ENCODE results near the gene CNTROB.
A peak's percentile ranks its signal among the peaks of the same experiment; 100 is the strongest.

Gene CNTROB

GRCh38 chr17:7909089-7909488 is 22.9 kb upstream of the CNTROB start:
- no peak for DNase-seq (ENCODE audit: low spot score)

- DNase-seq (ENCODE audit: low spot score): no peak
Measured at GRCh38 chr17:7910281-7910680, 21.7 kb upstream of the CNTROB start.

DNA sequence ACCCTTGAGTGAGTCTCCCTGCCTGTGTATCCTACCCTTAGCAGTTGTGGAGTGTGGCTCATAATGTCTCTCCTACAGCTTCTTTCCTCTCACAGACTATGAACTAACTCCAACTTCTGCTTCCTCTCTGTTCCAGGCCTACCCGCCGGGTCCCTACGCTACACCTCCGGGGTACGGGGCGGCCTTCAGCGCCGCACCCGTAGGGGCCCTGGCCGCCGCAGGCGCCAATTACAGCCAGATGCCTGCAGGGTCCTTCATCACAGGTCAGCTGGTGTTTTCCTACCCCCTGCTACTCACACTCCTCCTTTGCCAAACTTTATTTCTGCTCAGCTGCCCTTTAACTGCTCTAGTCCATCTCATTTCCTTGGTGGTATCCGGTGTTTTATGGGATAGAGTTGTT is 21.3 kb upstream of the CNTROB start:
- DNase-seq (ENCODE audit: low spot score): no peak

- no peak for DNase-seq (ENCODE audit: low spot score)
Measured at GRCh38 chr17:7911116-7911515, 20.9 kb upstream of the CNTROB start.

DNA sequence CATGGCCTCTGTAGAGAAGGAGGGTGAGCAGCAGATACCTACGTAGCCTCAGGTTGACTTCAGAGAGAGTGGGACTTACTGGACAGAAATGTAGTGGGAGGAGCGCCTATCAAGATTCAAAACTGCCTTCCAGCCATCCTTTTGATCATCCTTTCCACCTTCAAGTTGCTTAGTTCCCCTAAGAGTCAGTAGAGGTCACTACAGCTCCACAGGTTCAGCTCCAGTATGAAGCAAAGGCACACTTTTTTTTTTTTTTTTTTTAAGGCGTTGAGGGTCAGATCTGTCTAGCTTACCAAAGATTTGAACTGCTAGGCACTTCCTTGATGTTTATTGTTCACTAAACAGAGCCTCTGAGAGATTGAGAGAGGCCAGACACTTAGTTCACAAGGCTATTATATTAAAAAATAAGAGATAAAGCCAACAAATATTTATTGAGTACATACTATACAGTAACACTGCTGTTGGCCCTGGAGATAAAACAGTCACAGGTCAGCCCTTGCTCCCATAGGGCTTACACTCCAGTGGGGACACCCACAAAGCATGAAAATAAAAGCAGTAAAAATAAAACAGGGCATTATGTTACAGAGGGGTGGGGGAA is 19.0 kb upstream of the CNTROB start:
- DNase-seq (ENCODE audit: low spot score): peak; percentile 83

DNA sequence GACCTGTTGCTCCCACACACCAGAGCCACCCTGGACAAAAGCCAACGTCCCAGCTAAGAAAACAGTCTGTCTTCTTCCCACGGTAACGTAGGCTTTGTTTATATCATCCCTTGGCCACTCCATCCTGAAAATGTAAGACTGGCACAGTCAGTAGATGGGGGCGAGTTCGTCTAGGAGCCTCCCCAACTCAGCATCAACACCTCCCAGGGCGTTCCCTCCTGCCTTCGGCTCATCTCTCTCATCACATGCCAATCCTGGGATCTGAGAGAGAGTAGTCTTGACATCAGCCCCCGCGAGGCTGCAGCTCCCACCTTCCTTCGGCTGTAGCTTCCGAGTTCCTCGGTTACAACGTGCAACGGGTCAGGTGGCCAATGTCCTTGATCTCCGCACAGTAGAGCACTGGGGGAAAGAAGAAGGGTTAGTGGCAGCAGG is 16.8 kb upstream of the CNTROB start:
- DNase-seq (ENCODE audit: low spot score): no peak

- DNase-seq (ENCODE audit: low spot score): peak; percentile 98
Measured at GRCh38 chr17:7915611-7916384, 16.2 kb upstream of the CNTROB start, which contains the start of gene RNF227. RNF227 (minus strand) TSS chr17:7916289; CDS start chr17:7916195, 94 bp downstream.

GRCh38 chr17:7916385-7916682 is 15.7 kb upstream of the CNTROB start:
- no peak for DNase-seq (ENCODE audit: low spot score)

GRCh38 chr17:7916808-7917207 is 15.2 kb upstream of the CNTROB start:
- DNase-seq (ENCODE audit: low spot score): no peak

- no peak for DNase-seq (ENCODE audit: low spot score)
Measured at GRCh38 chr17:7922269-7922844, 9.6 kb upstream of the CNTROB start.

- no peak for DNase-seq (ENCODE audit: low spot score)
Measured at GRCh38 chr17:7922845-7923628, 9.0 kb upstream of the CNTROB start.

DNA sequence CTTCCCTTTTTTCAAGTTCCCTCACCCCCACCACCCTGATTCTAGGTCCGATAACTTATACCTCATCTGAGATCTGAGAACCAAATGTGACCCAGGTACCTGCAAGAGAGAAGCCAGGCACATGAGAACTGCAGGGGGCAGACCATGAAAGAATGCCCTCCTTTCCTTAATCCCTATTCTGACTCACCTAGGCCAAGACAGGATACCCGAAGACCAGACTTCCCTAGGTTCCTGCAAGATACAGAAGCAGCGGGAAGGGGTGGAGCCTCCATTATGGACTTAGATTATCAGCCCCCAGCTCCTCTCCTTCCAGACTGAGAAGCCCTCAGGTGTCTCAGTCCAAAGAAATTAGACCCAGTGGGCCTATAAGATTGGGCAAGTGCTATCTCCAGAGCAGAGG is 4.4 kb upstream of the CNTROB start:
- no peak for DNase-seq (ENCODE audit: low spot score)

- DNase-seq (ENCODE audit: low spot score): peak; percentile 80
Measured at GRCh38 chr17:7929158-7930023, 2.6 kb upstream of the CNTROB start, which contains the start of gene KCNAB3. KCNAB3 (minus strand) TSS chr17:7929856; CDS start chr17:7929435, 421 bp downstream.

DNA sequence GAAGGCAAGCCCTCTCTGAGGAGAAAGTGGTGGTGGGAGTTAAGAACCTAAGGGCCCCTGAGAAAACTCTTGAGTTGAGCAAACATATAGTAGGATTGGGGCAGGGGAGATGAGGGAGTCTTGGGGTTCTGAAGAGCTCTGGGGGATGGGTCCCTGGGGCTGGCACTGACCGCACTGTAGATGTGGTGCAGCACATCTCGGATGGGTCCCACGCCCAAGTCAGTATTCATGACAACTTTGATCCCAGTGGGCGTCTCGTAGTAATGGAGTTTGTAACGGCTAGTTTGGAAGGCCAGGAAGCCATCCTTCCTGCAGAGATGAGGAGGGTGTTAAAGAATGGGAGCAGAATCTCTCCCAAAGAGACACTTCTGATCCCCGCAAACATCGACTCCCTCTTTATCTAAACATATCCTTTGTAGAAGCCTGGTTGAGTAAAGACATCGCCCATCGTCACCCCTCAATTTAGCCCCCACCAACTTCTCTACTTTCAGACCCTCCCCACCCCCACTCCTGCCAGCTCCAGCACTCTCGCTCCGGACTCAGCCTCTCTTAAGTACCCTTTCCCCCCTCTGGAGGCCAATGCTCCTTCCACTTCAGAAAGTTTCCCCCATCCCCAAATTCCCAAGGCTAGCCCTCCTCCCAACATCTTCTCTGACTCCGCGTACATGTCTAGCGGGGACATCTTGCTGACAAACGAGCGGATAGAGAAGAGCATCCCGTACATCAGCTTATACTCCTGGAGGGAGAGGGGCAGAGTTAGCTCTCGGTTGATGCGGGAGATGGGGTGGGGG is 970 bp upstream of the CNTROB start:
- peak; percentile 24 for DNase-seq (ENCODE audit: low spot score)

DNA sequence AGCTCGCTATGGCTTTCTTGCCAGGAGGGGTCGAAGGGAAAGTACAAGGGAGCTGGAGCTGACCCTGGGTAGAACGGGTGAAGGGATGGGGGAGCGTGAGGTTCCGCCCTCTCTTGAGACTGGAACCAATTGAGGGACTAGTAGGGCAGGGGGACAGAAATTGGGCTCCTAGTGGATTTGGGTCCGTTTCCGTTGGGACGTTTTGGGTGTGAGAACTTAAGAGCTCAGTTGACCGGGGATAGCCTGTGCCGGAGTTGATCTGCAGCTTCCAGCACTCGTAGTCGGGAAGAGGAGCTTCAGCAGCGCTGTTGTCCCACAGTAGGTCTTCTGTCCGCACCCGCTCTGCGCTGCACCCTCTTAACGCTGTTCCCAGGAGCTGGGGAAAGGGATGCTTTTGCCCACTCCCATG is 481 bp downstream of the CNTROB start:
- peak; percentile 32 for DNase-seq (ENCODE audit: low spot score)

DNA sequence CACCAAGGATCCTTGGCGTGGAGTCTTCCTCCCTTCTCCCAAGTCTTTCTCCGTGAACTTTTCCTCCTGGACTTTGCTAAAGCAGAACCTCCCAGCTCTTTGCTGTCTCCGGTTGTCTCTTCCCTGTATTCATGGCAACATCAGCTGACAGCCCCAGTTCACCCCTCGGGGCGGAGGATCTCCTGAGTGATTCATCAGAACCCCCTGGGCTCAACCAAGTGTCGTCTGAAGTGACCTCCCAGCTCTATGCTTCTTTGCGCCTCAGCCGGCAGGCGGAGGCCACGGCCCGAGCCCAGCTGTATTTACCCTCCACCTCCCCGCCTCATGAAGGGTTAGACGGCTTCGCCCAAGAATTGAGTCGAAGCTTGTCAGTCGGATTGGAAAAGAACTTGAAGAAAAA is 943 bp downstream of the CNTROB start:
- DNase-seq (ENCODE audit: low spot score): peak; percentile 44

DNA sequence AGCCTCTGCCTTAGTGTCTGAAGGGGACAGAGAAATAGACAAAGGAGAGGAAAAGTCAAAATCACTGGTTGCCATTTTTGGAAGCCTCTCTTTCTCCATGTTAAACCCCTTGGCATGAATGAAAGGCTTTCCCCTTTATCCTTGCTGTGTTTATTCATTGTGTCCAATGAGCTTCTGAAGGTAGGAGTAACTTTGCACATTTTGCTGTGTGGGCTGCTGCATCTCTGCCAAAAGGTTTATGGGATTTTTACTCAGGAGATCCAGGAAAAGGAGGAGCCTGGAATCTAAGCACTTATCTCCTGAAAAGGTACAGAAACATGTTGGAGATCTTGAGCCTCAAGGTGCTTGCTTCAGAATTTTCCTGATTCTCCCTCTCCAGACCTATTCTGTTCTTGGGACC is 3.9 kb downstream of the CNTROB start:
- DNase-seq (ENCODE audit: low spot score): no peak

DNA sequence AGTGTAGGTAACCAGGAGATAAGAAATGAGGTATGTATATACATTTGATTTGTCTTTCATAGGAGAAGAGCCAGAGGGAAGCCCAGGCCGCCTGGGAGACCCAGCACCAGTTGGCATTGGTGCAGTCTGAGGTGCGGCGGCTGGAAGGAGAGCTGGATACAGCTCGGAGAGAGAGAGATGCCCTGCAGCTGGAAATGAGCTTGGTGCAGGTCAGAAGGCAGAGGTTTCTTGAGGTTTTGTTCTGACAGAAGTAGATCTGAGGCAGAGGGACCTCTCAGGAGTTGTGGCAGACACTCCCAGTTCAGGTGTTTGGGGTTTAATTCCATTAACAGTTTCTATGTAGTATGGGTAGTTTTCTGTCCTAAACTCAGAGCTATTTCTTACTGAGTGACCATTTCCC is 8.0 kb downstream of the CNTROB start:
- no peak for DNase-seq (ENCODE audit: low spot score)

- no peak for DNase-seq (ENCODE audit: low spot score)
Measured at GRCh38 chr17:7940743-7941142, 8.7 kb downstream of the CNTROB start.

DNA sequence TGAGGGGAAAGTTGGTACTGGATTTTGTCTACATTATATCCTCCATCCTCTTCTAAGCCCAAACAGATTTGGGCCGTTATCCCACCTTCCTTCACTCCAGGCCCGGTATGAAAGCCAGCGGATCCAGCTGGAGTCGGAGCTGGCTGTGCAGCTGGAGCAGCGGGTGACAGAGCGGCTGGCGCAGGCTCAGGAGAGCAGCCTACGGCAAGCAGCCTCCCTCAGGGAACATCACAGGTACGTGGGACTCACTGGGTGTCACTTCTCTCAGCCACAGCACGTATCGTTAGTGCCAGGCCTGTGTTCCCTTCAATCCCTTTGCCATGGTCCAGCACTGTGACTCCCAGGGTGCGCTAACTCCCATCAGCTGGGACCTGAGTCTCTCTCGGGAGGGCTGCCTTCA is 11.3 kb downstream of the CNTROB start:
- no peak for DNase-seq (ENCODE audit: low spot score)
